ENCODE data around the gene ATL1.
"Not testable (repeated sequence)": the region's sequence is repeated elsewhere in the genome, so short reads cannot be mapped to it uniquely, and the experiment has no call there.

The ATL1 gene

DNA sequence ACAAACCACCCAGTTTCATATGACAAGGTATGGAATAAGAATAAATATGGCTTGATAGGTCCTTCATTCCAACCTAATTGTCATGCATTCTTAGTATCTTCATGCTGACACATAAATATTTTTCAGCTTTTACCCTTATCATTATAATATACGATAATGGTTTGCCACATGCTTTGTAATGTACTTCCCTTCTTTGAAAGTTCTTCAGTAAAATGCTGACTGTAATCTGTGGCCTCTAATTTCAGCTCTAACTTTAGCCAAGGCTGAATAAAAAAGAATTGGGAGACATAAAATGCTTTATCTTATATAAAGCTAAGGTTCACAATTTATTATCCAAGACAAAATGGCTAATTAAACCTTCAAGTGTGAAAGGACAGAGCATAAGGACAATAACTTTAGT is 24.9 kb upstream of the ATL1 start:
- no peak for DNase-seq (ENCODE audit: low read depth)

DNA sequence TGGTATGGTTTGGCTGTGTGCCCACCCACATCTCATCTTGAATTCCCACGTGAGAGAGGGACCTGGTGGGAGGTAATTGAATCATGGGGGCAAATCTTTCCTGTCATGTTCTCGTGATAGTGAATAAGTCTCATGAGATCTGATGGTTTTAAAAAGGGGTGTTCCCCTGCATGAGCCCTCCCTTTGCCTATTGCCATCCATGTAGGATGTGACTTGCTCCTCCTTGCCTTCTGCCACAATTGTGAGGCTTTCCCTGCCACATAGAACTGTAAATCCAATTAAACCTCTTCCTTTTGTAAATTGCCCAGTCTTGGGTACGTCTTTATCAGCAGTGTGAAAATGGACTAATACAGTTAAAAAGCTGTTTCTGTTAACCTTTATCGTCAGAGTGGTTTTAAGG is 21.9 kb upstream of the ATL1 start:
- DNase-seq (ENCODE audit: low read depth) = not testable (repeated sequence)

DNA sequence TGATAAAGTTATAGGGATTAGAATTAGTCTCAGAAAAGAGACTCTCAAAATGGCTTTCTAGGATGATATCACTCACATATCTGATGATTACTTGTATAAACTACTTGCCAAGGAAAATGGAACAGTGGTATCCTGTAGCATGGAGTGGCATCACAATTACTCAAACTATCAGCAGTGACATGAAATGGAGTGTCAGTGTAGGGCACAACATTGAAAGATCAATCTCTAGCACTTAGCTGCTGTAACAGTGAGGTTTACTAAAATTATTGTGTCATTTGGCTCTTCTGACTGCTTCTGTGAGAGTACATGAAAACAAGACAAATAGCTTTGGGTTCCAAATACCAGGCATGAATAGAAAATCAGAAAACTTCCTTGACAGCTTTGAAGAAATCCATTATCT is 20.9 kb upstream of the ATL1 start:
- DNase-seq (ENCODE audit: low read depth) = no peak

DNA sequence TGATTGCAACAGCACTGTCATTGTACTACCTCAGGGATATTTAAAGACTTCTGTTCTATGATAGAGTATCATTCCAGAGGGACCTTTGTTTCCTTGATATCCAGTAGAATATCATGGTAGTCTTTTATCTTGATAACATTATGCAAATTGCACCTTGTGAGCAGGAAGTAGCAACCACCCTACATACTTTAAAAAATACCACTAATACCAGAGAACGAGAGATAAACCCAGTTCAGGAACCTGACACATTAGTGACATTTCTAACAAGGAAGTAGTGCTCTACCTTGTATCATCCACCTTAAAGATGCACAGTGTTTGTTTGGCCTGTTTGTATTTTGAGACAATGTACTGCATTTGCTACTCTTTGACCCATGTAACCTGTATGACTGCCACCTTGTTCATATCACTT is 18.8 kb upstream of the ATL1 start:
- no peak for DNase-seq (ENCODE audit: low read depth)

DNA sequence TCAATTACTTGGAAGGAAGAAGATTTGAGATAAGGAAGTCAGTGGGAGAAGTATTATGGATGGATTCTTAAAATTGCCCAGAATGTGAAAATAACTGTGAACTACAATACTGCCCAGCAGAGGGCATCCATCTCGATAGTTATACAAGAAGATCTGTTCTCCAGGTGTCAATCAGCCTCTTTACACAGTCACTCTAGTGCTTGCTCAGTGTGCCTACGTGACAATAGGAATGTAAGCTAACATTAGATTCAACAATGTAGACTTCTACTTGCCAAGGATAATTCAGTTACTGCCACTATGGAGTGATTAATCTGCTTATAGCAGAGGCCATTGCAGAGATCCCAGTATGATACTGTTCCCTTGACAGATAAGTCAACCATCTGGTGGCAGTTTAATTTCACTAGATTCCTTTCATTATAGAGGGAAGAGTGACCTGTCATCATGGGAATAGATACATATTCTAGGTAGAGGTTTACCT is 17.0 kb upstream of the ATL1 start:
- no peak for DNase-seq (ENCODE audit: low read depth)

DNA sequence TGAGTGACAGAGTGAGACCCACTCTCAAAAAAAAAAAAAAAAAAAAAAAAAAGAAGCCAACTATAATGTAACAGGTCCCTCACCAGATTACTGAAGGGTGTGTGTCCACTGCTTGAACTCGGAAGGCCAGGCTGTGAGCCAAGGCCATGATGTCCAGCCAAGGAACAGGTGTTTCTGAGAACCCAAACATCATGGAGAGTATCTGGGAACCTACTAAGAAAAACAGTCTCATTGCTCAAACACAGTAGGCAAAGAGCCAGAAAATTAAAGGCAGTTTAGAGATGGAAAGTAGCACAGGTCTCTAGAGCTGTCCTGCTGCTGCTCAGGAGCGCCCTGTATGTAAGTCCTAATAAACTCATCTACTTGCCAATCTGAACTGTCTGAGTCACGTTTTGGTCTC is 15.0 kb upstream of the ATL1 start:
- no peak for DNase-seq (ENCODE audit: low read depth)

DNA sequence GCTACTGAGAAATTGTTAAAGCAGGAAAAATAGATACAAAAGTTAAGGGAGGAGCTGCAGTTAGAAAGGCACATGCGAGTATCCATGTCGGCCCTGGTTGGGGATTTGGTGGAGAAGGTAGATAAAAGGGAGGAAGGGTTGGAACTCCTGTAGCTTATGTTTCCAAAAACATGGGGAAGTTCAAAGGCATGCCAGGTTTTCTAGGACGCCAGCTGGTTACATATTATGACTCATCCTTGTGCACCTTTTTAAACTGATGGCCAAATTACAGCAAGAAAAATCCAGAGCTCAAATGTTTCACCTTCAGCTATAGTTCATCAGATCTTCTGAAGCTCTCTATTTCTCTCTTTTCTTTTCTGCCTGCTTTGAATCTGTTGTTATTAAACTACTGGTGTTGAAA is 14.3 kb upstream of the ATL1 start:
- DNase-seq (ENCODE audit: low read depth) = no peak

DNA sequence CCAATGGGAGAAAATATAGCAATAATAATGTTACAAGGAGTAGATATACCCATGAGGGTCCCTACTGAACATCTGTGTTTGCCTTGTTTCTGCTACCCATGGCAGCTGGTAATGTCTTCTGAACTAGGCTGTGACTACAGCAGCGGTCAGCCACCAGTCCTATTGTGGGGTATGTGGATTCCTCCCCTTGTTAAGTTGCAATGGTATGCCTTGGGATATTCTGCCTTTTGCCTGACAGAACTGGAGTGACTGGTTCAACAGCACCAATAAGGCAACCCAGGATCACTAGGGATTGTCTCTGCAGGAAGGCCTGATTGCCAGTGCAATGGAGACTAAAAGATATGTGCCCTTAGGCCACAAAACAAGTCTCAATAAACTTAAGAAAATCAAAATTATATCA is 9.7 kb upstream of the ATL1 start:
- DNase-seq (ENCODE audit: low read depth) = no peak

DNA sequence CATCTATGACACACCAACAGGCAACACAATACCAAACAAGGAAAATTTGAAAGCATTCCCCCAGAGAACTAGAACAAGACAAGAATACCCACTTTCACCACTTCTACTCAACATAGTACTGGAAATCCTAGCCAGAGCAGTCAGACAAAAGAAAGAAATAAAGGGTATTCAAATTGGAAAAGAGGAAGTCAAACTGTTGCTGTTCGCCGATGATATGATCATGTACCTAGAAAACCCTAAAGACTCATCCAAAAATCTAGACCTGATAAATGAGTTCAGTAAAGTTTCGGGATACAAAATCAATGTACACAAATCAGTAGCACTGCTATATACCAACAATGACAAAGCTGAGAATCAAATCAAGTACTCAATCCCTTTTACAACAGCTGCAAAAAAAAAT is 8.1 kb upstream of the ATL1 start:
- DNase-seq (ENCODE audit: low read depth) = no peak

DNA sequence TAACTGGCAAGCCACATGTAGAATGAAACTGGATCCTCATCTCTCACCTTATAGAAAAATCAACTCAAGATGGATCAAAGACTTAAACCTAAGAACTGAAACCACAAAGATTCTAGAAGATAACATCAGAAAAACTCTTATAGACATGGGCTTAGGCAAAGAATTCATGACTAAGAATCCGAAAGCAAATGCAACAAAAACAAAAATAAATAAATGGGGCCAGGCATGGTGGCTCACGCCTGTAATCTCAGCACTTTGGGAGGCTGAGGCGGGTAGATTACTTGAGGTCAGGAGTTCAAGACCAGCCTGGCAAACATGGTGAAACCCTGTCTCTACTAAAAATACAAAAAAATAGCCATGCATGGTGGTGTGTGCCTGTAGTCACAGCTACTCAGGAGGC is 7.1 kb upstream of the ATL1 start:
- DNase-seq (ENCODE audit: low read depth) = not testable (repeated sequence)

DNA sequence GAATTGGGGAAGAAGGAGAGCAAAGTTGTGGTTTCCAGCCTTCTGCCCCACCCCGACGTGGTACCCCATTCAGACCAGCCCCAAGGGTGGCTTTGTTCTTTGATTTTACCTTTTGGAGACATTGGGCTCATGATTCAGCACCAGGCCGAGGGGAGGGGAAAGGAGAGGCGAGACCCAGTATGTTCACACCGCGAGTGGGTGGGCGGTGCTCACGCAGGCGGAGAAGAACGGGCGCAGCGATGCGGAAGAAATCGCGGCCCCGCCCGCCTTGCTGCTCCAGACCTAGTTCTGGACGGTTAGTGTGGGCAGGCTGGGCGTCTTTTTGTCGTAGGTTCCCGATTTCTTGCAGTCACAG is 963 bp downstream of the ATL1 start:
- DNase-seq (ENCODE audit: low read depth) = peak; percentile 42

DNA sequence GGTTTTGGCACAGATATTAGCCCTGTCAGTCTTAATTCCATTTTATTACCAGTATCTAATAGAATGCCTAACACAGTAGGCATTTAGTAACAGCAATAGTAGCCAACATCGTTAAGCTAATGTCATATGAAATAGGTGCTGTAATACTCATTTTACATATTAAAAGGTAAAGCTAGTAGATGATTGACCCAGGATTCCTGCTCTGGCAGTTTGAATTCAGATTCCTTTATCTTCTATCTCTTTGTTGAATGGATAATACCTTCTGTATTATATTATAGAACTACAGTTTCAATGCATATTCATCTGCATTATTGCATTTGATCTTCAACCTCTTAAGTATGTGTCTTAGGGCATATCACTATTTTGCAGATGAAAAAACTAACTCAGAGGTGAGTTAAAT is 2.9 kb downstream of the ATL1 start:
- DNase-seq (ENCODE audit: low read depth) = no peak

DNA sequence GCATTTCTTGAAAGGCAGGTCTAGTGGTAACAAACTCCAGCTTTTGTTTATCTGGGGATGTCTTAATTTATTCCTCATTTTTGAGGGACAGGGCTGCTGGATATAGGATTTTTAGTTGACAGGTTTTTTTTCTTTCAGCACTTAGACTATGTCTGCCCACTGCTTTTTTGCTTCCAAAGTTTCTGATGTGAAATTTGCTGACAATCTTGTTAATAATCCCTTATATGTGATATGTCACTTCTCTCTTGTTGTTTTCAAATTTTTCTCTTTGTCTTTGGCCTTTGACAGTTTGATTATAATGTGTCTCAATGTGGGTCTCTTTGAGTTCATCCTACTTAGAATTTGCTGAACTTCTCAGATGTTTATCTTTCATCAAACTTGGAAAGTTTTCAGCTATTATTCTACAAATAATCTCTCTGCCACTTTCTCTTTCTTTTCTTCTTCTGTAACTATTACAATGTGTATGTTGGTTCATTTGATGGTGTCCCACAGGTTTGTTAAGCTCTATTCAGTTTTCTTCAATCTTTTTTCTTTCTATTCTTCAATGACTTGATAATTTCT is 9.8 kb downstream of the ATL1 start:
- no peak for DNase-seq (ENCODE audit: low read depth)

DNA sequence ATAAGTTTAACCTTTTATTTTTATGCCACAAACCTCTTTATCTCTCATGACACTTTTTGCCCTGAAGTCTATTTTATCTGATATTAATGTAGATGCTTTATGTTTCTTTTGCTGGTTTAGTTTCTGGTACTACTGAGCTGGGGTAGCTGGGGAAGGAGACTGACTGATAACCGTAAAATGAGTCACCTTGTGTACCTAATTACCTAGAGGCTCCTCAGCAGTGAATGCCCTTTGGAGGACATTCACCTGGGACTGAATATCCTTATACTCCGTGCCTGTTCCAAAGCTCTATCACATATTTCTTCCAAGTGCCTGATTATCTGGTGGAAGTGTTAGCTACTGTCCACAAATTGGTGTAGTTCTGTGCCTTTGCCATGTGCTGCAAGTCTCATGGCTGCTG is 13.9 kb downstream of the ATL1 start:
- no peak for DNase-seq (ENCODE audit: low read depth)

DNA sequence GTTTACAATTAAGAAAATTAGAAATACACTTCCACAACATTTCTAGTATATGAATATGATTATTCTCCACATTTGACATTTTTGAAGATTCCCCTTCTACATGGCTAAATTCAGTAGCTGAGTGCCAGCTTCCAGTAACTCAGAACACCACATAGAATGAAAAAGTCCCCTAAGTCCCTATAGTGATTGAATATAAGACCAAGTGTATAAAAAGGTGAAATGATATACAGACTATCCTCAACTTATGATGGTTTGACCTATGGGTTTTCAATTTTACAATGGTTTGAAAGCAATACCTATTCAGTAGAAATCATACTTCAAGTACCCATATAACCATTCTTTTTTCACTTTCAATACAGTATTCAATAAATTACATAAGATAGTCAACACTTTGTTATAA is 15.8 kb downstream of the ATL1 start:
- DNase-seq (ENCODE audit: low read depth) = no peak

DNA sequence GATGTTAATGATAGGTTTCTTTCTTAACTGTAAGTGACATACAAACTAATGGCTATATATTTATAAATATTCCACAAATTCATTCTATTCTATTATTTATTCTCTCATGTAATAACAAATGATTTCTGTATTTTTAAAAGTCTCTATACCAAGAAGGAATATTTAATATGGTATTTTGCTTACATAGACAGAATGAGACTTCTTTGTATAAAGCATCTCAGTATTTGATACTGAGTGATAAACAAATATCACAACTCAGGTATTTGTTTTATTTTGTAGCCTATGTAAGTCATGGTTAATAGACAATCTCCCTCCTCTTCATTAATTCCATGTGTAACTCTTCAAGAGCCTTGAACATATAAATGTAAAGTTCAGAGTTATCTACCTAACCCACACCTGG is 18.0 kb downstream of the ATL1 start:
- no peak for DNase-seq (ENCODE audit: low read depth)

DNA sequence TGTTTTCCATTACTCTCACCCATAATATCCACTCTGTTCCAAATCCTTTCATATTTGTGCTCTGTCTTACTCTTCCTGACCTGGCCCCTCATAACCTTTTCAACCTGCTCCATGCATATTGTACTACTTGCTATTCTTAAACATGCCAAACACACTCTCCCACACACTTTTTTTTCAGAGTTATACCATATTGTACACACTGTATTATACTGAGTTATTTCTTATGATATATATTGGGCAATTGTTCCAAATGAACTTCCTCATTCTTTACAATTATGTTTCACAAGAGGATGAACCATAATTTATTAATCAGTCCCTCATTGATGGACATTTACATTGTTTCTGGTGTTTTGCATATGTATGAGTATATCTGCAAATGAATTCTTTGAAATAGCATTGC is 18.5 kb downstream of the ATL1 start:
- no peak for DNase-seq (ENCODE audit: low read depth)

DNA sequence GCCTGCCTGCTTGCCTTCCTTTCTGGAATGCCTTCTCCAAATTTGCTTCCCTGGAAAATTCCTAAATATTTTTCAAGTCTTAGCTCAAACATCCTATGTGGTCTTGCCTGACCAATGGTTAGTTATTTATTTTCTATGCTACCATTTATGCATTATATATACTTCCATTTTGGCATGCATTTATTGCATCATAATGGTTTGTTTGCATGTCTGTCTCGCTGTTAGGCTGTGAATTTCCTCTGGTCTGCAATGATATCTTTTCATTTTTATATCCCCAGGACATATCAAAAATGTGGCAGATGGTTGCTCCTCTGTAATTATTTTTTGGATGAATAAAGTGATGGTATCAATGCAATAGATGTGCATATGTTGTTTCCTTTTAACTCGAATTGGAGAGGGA is 30.5 kb downstream of the ATL1 start:
- DNase-seq (ENCODE audit: low read depth) = no peak

DNA sequence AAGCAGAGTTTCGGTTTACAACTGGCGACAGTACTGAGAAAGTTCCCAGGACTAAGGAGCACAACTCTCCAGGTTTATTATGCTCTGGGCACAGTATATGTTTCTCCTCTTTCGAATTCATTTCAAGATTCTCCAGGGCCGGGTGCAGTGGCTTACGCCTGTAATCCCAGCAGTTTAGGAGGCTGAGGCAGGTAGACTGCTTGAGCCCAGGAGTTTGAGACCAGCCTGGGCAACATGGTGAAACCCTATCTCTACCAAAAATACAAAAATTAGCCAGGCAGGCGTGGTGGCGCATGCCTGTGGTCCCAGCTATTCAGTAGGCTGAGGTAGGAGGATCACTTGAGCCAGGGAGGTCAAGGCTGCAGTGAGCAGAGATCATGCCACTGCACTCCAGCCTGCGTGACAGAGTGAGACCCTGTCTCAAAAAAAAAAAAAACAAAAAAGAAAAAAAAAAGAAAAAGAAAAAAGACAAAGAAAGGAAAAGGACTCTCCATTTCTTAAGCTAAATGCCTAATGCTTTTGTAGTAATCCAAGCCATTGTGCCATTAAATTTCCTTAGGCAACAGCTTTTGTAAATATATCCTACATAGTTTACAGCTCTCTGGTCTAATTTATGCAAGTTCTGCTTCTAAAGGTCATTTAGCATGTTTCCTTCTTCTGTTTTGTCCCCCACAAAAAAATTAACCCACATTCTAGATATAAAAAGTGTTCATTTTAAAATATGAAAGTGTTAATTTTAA is 34.8 kb downstream of the ATL1 start:
- DNase-seq (ENCODE audit: low read depth) = no peak

DNA sequence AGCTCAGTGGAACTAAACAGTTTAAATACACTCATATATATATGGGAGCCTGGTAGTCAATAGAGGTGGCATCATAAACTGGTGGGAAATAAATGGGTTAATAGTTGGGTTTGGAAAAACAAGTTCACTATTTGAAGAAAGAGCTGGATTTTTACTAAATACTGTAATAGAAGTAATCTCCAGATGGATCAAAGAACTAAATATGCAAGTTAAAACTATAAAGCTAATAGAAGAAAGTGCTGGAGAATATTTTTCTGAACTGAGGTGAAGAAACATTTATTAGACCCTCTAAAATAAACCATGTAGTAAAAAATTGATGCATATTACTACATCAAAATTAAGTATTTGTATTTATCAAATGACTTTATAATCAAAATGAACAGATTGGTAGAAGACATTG is 38.8 kb downstream of the ATL1 start:
- DNase-seq (ENCODE audit: low read depth) = no peak

DNA sequence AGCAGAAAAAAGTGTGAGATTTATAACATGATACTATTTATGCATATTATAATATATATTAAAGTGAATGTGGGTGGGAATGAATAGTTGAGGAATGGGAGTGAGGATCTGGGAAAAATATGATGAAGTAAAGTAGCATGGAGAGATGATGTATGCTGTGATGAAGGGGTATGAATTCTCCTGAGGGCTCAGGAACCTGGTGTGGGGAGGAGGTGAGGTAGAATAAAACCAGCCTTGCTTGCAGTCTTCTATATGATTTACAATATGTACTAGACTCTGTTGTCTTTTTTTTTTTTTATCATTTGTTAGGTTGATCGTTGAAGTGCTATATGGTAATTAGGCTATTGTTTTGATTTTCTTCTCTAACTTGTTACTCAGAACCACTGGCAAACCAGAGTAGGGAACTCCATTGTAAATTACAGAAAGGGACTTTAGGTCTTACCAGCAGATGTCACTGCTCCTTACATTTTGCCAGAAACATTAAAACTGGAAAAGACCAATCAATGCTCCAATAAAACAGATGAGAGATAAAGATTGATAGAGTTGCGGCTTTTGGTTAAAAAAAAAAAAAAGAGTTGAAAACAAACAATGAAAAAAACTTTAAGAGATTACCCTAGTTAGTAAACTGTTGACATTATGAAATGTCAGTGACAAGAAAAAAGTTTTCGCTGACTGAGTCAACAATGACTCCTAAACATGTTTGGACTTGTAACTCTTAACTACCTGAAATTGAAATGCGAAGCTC is 39.9 kb downstream of the ATL1 start:
- DNase-seq (ENCODE audit: low read depth) = no peak

DNA sequence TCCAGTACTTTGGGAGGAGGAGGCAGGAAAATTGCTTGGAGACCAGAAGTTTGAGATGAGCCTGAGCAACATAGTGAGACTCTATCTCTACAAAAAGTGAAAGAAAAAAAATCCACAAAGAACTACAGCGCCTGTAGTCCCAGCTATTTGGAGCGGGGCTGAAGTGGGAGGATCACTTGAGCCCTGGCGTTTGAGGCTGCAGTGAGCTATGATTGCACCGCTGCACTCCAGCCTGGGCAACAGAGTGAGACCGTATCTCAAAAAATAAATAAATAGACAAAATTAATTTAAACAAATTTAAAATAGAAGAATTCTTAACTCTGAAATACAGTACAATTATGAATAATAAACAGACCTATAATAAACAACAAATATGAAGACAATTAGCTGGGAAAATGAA is 40.9 kb downstream of the ATL1 start:
- no peak for DNase-seq (ENCODE audit: low read depth)

DNA sequence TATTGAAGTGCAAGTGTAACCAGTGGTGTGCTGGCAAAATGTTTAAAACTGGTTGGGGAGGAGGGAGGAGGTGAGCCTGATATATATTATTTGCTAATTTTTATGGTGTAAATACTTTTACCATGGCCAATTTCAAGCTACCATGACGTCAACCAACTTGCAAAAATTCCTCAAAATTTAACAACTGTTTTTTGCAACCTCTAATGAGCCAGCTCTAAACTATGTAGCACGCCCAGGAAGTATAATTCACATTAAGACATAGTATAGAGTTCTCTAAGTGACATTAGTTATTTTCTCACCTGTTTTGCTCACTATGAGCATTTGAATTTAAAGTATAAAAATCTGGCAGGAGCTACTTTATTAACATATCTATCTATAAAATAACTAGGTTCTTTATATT is 41.4 kb downstream of the ATL1 start:
- no peak for DNase-seq (ENCODE audit: low read depth)

DNA sequence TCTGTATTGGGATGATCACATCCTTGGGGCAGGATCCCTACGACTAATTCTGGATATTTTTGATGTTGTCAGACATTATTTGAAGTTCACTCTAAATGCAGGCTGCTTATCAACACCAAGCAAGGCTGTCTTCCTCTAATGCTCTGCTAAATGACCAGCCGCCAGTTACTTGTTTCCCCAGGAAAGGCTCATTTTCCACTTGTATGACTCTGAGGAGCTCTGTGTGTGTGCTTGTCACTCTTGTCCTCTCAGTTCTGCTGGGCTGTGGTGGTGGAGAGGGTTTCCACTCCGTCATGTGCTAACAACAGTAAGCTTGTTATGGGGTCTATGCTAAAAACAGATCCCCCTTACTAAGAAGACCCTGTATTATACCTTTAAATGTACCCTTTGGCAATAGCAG is 42.1 kb downstream of the ATL1 start:
- no peak for DNase-seq (ENCODE audit: low read depth)

Measured in activated T-helper 9 cell treated with anti-CD3 and anti-CD28 coated beads, Interleukin-2, amount 50 U/mL, for 16 hours (primary cell).